Ovary (tissue), 9 donors: ENCODE results near the gene VPS26C. TPM values are rescaled to one million over a fixed set of nuclear protein-coding genes. Genes with fewer than 3 reads are reported as not detected.

Source experiments
- DNase-seq, 5 donors: peaks; one replicate each; pipeline ENCODE4 v3.0.0-alpha.2; 2019 to 2020
- H3K27ac ChIP-seq, 2 donors: fragments of 200-600 bp; one replicate each; pipeline versions ENCODE4 v1.5.1 to v1.8.0; 2019 to 2022
- H3K27me3 ChIP-seq: fragments of 200-600 bp; one replicate; pipeline ENCODE4 v1.8.0; 2022
- H3K36me3 ChIP-seq: fragments of 200-600 bp; sonication (generic); one replicate; pipeline ENCODE4 v1.5.1; 2019
- H3K4me1 ChIP-seq: one replicate; pipeline ENCODE4 v1.8.1; 2013; ENCODE audit warnings: mild to moderate bottlenecking, moderate library complexity; ENCODE audit not compliant: insufficient read depth
- H3K4me3 ChIP-seq: fragments of 200-600 bp; sonication (generic); one replicate; pipeline ENCODE4 v1.5.1; 2017
- H3K9me3 ChIP-seq, 2 donors: fragments of 200-600 bp in 1 of 2; sonication (generic) in 1 of 2; one replicate each; pipeline versions ENCODE4 v1.5.1 to v1.8.1; 2013 to 2019; ENCODE audit warnings: mild to moderate bottlenecking in 1 of 2, moderate library complexity in 1 of 2
- CTCF ChIP-seq, 3 donors: fragments of 450-650 bp in 2 of 3; fragments of 200-600 bp in 1 of 3; IDR thresholded peaks; one replicate each; pipeline versions ENCODE4 v1.5.1 to v1.8.0; 2016 to 2022; ENCODE audit warnings: antibody characterized with exemption in 3 of 3, mild to moderate bottlenecking in 1 of 3
- EP300 ChIP-seq: sonication (generic); formaldehyde crosslinking; IDR thresholded peaks from one replicate; pipeline ENCODE4 v1.6.1; 2017; ENCODE audit warnings: antibody characterized with exemption
- POLR2A ChIP-seq: fragments of 450-650 bp; IDR thresholded peaks from one replicate; pipeline ENCODE4 v1.6.1; 2017; ENCODE audit warnings: antibody characterized with exemption, mild to moderate bottlenecking, moderate library complexity
- WGBS, 3 donors: extraction: QIAGEN DNeasy Blood & Tissue Kit in 1 of 3; methylation state at CpG; one replicate each; pipeline versions ENCODE4 v1.1.5 to v1.1.7; 2013 to 2017; 5-methylcytosine and 5-hydroxymethylcytosine counted together
- intact Hi-C, 4 donors: fragments of 100-400 bp; cut with DNase I; formaldehyde crosslinking; loops; one replicate each; pipeline versions ENCODE4 v1.11.0 to v1.15.1; 2022 to 2023
- polyA plus RNA-seq, 2 donors: library from polyadenylated mRNA; stranded (reverse); fragments of 200-250 nt in 1 of 2; fragments of 350-450 nt in 1 of 2; fragmentation: Illumina TruSeq in 1 of 2; extraction: RNeasy Lipid Tissue Mini Kit (QIAGEN cat#74804) in 1 of 2; gene quantifications; one replicate each; pipeline ENCODE4 v1.2.3, GENCODE V29; 2013 to 2014
- total RNA-seq, 7 donors: library from RNA; depleted of rRNA in 2 of 7; stranded (reverse); fragments of >200 nt in 2 of 7; fragmentation: NEBNext Ultra II Directional in 3 of 7; extraction: Animal tissue kit (Norgen Biotek cat#: 25700) in 3 of 7; gene quantifications; one replicate each; pipeline versions ENCODE4 v1.1.0 to v1.2.4, GENCODE V29; 2016 to 2023
- donor health status: DM: no; HTN: no; CAD: no; lungs with moderate emphysema.
- donor health status: DM: no; HTN: no; CAD: no.
- donor health status: Bipolar disorder and iron deficiency.
- donor health status: DM: yes; HTN: yes; CAD: no.
- donor health status: DM: no; HTN: no; CAD: no.
- donor health status: DM: yes; HTN: yes; CAD: no.

The VPS26C gene
- total and polyA plus RNA-seq, 9 donors, result 16.3 to 47.7 (median 33.9) TPM

GRCh38 chr21:37193006-37193405, 74.1 kb downstream of the VPS26C start:
- intact Hi-C loops, result no loop called here
- no peak for TF ChIP-seq EP300
- TF ChIP-seq POLR2A, result no peak

GRCh38 chr21:37192019-37192418, 75.1 kb downstream of the VPS26C start:
- no peaks in the 10 kb centered on the region for H3K36me3 ChIP-seq

More at GRCh38 chr21:37193006-37193405, 74.1 kb downstream of the VPS26C start:
- Histone ChIP-seq H3K4me1 (no peaks in the 10 kb centered on the region), H3K4me3 (no peak overlapping the region), H3K9me3 (no peaks in the 10 kb centered on the region), H3K27me3 (no peaks in the 10 kb centered on the region), H3K36me3 (no peaks in the 10 kb centered on the region), H3K27ac (no peak overlapping the region)
- WGBS, 3 donors, result 70 to 74% (median 73%) methylated on average over 4 of the region's 4 CpGs
- DNase-seq, result no peak

DNA sequence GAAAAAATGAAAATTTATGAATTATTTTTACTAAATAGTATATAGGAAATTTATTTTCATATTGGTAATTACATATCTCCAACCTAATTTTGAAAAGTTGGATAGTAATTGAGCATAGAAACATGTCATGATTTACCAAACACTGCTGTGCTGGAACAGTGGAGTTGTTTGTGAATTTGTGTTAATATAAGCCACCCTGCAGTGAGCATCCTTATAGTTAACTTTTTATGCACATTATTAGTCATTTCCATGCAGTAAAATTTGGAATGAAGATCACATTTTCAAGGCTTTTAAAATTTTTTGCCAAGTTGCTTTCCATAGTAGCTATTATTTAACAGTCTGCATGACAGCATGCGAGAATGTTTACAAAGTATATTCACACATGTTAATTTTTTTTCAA, 78.3 kb downstream of the VPS26C start:
- WGBS, 3 donors, result 93 to 96% (median 95%) methylated on average over 1 of the region's 1 CpG
- Histone ChIP-seq H3K9me3 (no peaks in the 10 kb centered on the region), H3K36me3 (no peaks in the 10 kb centered on the region), H3K27me3 (no peaks in the 10 kb centered on the region), H3K4me3 (no peak overlapping the region), H3K4me1 (no peaks in the 10 kb centered on the region), H3K27ac (no peak overlapping the region)
- no peak for TF ChIP-seq POLR2A
- TF ChIP-seq EP300, result no peak
- no peak for TF ChIP-seq CTCF (IDR thresholded peaks at IDR 0.05)
- intact Hi-C loops, result no loop called here
- no peak for DNase-seq

More at GRCh38 chr21:37192019-37192418, 75.1 kb downstream of the VPS26C start:
- 65 to 74% (median 68%) methylated on average over 2 of the region's 2 CpGs for WGBS, 3 donors
- intact Hi-C loops, result no loop called here
- no peaks in the 10 kb centered on the region for H3K4me1 ChIP-seq
- H3K4me3 ChIP-seq, result no peak overlapping the region
- H3K9me3 ChIP-seq, result no peaks in the 10 kb centered on the region
- TF ChIP-seq POLR2A (no peak), CTCF (IDR thresholded peaks at IDR 0.05) (no peak), EP300 (no peak)
- H3K27me3 ChIP-seq, result no peaks in the 10 kb centered on the region
- H3K27ac ChIP-seq, result no peak overlapping the region
- DNase-seq, result no peak

DNA sequence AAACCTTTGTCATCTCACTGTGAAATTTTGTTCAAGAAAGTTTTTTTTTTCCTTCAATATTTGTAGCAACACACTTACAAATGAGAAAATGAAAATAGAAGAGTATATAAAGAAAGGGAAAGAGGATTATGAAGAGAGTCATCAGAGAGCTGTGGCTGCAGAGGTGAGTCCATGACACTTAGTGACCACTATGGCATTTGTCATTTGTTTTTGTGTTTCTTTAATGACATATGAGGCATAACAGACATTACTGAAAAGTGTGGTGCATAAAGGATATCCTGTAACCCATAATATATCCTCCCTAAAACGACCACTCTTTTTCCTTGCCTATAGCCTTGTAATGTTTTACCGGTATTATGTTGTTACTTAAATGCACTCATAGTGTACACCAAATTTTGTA, 80.2 kb downstream of the VPS26C start:
- no peaks in the 10 kb centered on the region for H3K27me3 ChIP-seq
- WGBS, 3 donors, result 84 to 90% (median 85%) methylated on average over 2 of the region's 2 CpGs
- TF ChIP-seq CTCF (IDR thresholded peaks at IDR 0.05) (no peak), EP300 (no peak), POLR2A (no peak)
- H3K4me3 ChIP-seq, result no peak overlapping the region
- no peaks in the 10 kb centered on the region for H3K36me3 ChIP-seq
- DNase-seq, result no peak
- H3K4me1 ChIP-seq, result no peaks in the 10 kb centered on the region
- no peaks in the 10 kb centered on the region for H3K9me3 ChIP-seq
- intact Hi-C loops, result no loop called here
- no peak overlapping the region for H3K27ac ChIP-seq

DNA sequence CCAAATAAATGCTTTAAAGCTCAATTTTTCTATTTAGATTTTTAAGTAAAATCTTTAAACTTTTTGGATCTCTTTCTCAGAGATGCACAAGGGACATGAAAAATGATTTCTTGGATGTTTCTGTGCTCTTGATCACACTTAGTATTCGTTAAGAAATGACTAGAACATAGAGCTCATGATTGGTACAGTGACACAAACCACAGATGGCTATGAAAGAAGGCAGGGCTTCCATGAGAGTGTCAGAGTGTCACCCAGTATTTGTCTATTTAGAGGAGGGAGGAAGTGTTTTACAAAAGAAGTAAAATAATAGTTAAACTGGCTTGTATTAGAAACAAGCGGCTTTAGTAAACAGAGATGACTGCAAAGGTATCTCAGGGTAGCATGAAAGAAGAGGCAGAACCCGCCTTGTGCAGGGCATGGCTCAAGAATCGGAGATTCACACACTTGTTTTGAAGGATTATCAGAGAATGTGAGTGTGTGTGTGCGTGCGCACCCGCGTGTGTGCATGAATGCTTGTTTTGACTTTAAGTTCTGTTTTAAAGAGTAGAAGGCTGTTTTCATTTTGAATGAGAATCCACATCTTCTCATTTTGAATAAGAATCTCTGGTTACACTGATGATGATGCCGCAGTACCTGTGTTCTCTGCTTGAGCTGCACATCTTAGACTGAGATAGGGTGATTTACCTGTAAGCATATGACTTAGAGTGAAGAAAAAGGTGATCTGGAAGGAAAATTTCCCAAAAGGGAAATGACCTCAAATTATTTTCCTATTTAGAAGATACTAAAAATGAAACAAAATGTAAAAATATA, 82.1 kb downstream of the VPS26C start:
- no peaks in the 10 kb centered on the region for H3K27me3 ChIP-seq
- no peaks in the 10 kb centered on the region for H3K4me1 ChIP-seq
- WGBS, 3 donors, result 80 to 90% (median 84%) methylated on average over 9 of the region's 9 CpGs
- H3K27ac ChIP-seq, result no peak overlapping the region
- H3K36me3 ChIP-seq, result no peaks in the 10 kb centered on the region
- DNase-seq, result no peak
- intact Hi-C loops, result no loop called here
- H3K4me3 ChIP-seq, result no peak overlapping the region
- H3K9me3 ChIP-seq, result no peaks in the 10 kb centered on the region
- TF ChIP-seq EP300 (no peak), CTCF (IDR thresholded peaks at IDR 0.05) (no peak), POLR2A (no peak)
